GM18867 (cell line): ENCODE measurements around the gene NHERF2.

ENCODE experiments used
- ATAC-seq: cut with Tn5 transposase; IDR thresholded peaks from one replicate; pipeline ENCODE4 v1.9.1; 2021; ENCODE audit warnings: mild to moderate bottlenecking, moderate library complexity; ENCODE audit not compliant: unreplicated experiment

NHERF2 gene

GRCh38 chr16:2078691-2079090 is 52.0 kb downstream of the NHERF2 start:
- no peak for ATAC-seq

- no peak for ATAC-seq
These were observed 52.7 kb downstream of the NHERF2 start for GRCh38 chr16:2079311-2079800.

- ATAC-seq = no peak
These were observed 53.3 kb downstream of the NHERF2 start for GRCh38 chr16:2079991-2080390.

GRCh38 chr16:2081201-2082084 is 54.7 kb downstream of the NHERF2 start:
- no peak for ATAC-seq

GRCh38 chr16:2082171-2082982 is 55.7 kb downstream of the NHERF2 start:
- ATAC-seq = no peak

- no peak for ATAC-seq
These were observed 56.3 kb downstream of the NHERF2 start for GRCh38 chr16:2082983-2083364.

GRCh38 chr16:2083409-2083808 is 56.7 kb downstream of the NHERF2 start:
- no peak for ATAC-seq

- ATAC-seq = no peak
These were observed 57.4 kb downstream of the NHERF2 start for GRCh38 chr16:2083876-2084780.

GRCh38 chr16:2084895-2085625 is 58.4 kb downstream of the NHERF2 start:
- ATAC-seq = no peak

- no peak for ATAC-seq
These were observed 59.0 kb downstream of the NHERF2 start for GRCh38 chr16:2085669-2086068.

- no peak for ATAC-seq
These were observed 59.5 kb downstream of the NHERF2 start for GRCh38 chr16:2086106-2086742.

GRCh38 chr16:2086812-2087747 is 60.4 kb downstream of the NHERF2 start:
- ATAC-seq = no peak

- no peak for ATAC-seq
These were observed 61.3 kb downstream of the NHERF2 start for GRCh38 chr16:2087748-2088631.
